ENCODE measurements around the gene PDCD2L. TPM values are rescaled to one million over a fixed set of nuclear protein-coding genes. Genes with fewer than 3 reads are reported as not detected.

Gene PDCD2L
- total RNA-seq, 1 experiment from 2014 or later = 43.4 TPM

- TF ChIP-seq JUN (CRISPR knock-in tag; IDR thresholded peaks at IDR 0.05) = no peak
- TF ChIP-seq ATF6 (CRISPR knock-in tag; IDR thresholded peaks at IDR 0.05) = no peak
- TF ChIP-seq ZMAT4 (CRISPR knock-in tag; IDR thresholded peaks at IDR 0.05) = no peak
- TF ChIP-seq CTCF (IDR thresholded peaks at IDR 0.05) = no peak
Observed at GRCh38 chr19:34362679-34363069, 41.5 kb upstream of the PDCD2L start (continued).

GRCh38 chr19:34363094-34363493 is 41.1 kb upstream of the PDCD2L start:
- ATAC-seq (peak; percentile 10), DNase-seq (ENCODE audit: low spot score) (no peak)
- Mint-ChIP-seq H3K27ac (peak overlapping the region; percentile 52), H3K4me3 (peak overlapping the region; percentile 16; the same call in 1 of the 2 replicates), H3K36me3 (peaks cover 20% of the 10 kb centered on the region), H3K4me1 (peaks cover 55% of the 10 kb centered on the region), H3K9me3 (no peaks in the 10 kb centered on the region), H3K27me3 (ENCODE audit: low read depth) (no peaks in the 10 kb centered on the region)
- TF ChIP-seq GABPB1 (CRISPR knock-in tag; IDR thresholded peaks at IDR 0.05) (no peak), ZNF423 (CRISPR knock-in tag; IDR thresholded peaks at IDR 0.05) (no peak), PRRX2 (CRISPR knock-in tag; IDR thresholded peaks at IDR 0.05) (no peak), ATF2 (CRISPR knock-in tag; IDR thresholded peaks at IDR 0.05; ENCODE audit: borderline replicate concordance, low read depth) (no peak), TP53 (CRISPR knock-in tag; IDR thresholded peaks at IDR 0.05) (no peak), ATF6 (CRISPR knock-in tag; IDR thresholded peaks at IDR 0.05) (no peak), IRF2 (CRISPR knock-in tag; IDR thresholded peaks at IDR 0.05; ENCODE audit: borderline replicate concordance, low read depth) (no peak), SMAD4 (CRISPR knock-in tag; IDR thresholded peaks at IDR 0.05) (no peak), GRHL2 (CRISPR knock-in tag; IDR thresholded peaks at IDR 0.05; ENCODE audit: insufficient replicate concordance, severe bottlenecking) (no peak), CREM (CRISPR knock-in tag; IDR thresholded peaks at IDR 0.05) (no peak), USF2 (CRISPR knock-in tag; IDR thresholded peaks at IDR 0.05) (no peak), MYBL2 (CRISPR knock-in tag; IDR thresholded peaks at IDR 0.05) (no peak), RORB (CRISPR knock-in tag; IDR thresholded peaks at IDR 0.05) (no peak), ZNF138 (CRISPR knock-in tag; conservative IDR thresholded peaks at IDR 0.05) (no peak)
- ChIA-PET CTCF (no interaction called here), POLR2A (no interaction called here)

Data from WTC11 (cell line).